Neutrophil (primary cell): ENCODE data around the gene DUS1L.

ENCODE experiments used
- H3K27ac ChIP-seq: fragments of 200-600 bp; sonication (generic); 2 replicates; pipeline ENCODE4 v1.5.1; 2016; ENCODE audit warnings: mild to moderate bottlenecking, moderate library complexity
- H3K27me3 ChIP-seq: fragments of 200-600 bp; sonication (generic); 2 replicates; pipeline ENCODE4 v1.6.0; 2016; ENCODE audit warnings: mild to moderate bottlenecking
- H3K36me3 ChIP-seq: fragments of 200-600 bp; sonication (generic); 2 replicates; pipeline ENCODE4 v1.5.1; 2017
- H3K4me1 ChIP-seq, 2 experiments: fragments of 200-600 bp in 1 of 2; sonication (generic) in 1 of 2; 1 replicate in 1 of 2; 2 replicates in 1 of 2; pipeline versions ENCODE4 v1.5.1 to v1.6.1; 2013 to 2016; ENCODE audit warnings: low read depth in 1 of 2, low read length in 1 of 2, mild to moderate bottlenecking in 1 of 2, moderate library complexity in 1 of 2; ENCODE audit not compliant: control insufficient read depth in 1 of 2, insufficient read depth in 1 of 2
- H3K4me3 ChIP-seq, 2 experiments: fragments of 200-600 bp in 1 of 2; sonication (generic) in 1 of 2; 1 replicate in 1 of 2; 2 replicates in 1 of 2; pipeline ENCODE4 v1.5.1; 2013 to 2016; ENCODE audit warnings: low read depth in 1 of 2, low read length in 1 of 2, mild to moderate bottlenecking in 1 of 2, moderate library complexity in 1 of 2
- H3K9me3 ChIP-seq: fragments of 200-600 bp; sonication (generic); 2 replicates; pipeline ENCODE4 v1.5.1; 2016
- TF ChIP-seq, protein P1 (sequence below): fragments of 200-600 bp; sonication (generic); IDR thresholded peaks from 2 replicates; pipeline ENCODE4 v1.5.1; 2016; ENCODE audit warnings: antibody characterized with exemption

Gene DUS1L

DNA sequence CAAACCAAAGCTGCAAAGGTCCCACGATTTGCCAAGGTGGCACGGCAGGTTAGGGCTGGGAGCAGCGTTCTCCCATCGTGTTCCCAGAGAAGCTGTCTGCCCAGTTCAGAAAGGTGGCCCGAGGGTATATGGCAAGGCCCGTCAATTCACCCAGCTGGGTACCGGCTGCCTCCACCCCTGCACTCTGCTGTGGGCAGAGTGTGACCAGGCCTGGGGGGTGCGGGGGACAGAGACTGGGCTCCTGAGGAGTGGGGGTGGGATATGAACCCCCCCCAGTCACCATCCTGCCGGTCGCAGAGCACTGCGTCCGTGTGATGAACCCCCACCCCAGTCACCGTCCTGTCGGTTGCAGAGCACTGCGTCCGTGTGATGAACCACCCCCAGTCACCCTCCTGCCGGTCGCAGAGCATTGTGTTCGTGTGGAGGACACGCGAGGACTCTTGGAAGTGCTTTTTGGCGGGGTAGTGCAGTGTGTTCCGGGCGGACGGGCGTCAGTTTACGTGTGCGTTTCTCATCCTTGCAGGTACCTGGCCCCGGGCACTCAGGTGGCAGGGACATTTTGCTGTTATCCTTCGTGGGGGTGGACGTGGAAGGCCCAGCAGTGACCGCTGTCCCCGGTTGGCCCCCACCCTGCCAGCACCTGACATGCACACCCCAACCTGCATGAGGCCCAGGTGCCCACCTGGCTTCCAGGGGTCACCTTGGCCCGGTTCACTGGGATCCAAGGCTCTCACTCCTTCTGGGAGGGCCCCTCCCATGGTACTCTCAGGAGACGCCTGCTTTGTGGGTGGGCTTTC is 35.1 kb upstream of the DUS1L start:
- TF ChIP-seq, protein P1, sequence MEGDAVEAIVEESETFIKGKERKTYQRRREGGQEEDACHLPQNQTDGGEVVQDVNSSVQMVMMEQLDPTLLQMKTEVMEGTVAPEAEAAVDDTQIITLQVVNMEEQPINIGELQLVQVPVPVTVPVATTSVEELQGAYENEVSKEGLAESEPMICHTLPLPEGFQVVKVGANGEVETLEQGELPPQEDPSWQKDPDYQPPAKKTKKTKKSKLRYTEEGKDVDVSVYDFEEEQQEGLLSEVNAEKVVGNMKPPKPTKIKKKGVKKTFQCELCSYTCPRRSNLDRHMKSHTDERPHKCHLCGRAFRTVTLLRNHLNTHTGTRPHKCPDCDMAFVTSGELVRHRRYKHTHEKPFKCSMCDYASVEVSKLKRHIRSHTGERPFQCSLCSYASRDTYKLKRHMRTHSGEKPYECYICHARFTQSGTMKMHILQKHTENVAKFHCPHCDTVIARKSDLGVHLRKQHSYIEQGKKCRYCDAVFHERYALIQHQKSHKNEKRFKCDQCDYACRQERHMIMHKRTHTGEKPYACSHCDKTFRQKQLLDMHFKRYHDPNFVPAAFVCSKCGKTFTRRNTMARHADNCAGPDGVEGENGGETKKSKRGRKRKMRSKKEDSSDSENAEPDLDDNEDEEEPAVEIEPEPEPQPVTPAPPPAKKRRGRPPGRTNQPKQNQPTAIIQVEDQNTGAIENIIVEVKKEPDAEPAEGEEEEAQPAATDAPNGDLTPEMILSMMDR: no peak
- no peaks in the 10 kb centered on the region for H3K9me3 ChIP-seq
- no peak overlapping the region for H3K4me3 ChIP-seq
- no peak overlapping the region for H3K27ac ChIP-seq
- peaks cover 15% of the 10 kb centered on the region for H3K27me3 ChIP-seq
- peaks cover 32 to 48% of the 10 kb centered on the region in 2 experiments for H3K4me1 ChIP-seq
- H3K36me3 ChIP-seq: no peaks in the 10 kb centered on the region

DNA sequence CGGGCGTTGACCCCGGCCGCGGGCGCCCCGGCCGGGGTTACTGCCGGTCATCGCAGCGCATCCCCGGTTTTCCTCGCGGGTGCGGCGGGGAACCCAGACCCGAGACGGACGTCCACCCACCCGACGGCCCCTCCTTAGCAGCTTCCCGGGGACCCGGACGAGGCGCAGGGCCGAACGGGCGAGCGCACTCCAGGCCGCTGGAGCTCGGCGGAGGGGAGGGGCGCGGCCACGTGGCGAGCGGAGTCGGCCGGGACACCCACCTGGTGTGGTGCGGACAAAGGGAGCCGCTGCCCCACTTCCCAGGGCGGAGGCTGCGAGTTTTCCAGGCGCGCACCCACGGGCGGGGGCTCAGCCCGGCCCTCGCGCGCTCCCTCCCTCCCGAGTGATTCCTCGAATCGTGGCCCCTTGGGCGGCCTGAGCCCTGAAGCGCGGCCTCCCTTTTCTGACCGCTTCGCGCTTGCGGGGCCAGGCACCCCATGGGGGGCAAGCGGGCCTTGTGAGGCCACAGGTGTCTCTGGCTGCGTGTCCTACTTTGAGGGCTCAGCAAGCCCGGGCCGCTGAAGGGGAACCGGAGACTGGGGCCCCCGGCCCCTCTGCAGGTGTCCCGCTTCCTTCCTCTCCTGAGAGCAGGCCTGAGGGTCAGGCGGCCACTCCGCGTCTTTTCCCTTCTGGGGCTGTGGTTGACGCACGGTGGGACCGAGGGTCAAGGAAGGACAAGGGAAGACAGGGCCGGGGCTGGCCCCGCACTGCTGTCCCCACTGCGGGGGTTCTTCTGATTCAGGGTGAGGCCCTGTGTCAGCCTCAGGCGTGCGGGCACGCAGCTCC is 33.5 kb upstream of the DUS1L start:
- Histone ChIP-seq H3K4me3 (peak overlapping the region; percentile 65 to 75), H3K4me1 (peaks cover 28 to 39% of the 10 kb centered on the region in 2 experiments)
- TF ChIP-seq, protein P1: no peak

DNA sequence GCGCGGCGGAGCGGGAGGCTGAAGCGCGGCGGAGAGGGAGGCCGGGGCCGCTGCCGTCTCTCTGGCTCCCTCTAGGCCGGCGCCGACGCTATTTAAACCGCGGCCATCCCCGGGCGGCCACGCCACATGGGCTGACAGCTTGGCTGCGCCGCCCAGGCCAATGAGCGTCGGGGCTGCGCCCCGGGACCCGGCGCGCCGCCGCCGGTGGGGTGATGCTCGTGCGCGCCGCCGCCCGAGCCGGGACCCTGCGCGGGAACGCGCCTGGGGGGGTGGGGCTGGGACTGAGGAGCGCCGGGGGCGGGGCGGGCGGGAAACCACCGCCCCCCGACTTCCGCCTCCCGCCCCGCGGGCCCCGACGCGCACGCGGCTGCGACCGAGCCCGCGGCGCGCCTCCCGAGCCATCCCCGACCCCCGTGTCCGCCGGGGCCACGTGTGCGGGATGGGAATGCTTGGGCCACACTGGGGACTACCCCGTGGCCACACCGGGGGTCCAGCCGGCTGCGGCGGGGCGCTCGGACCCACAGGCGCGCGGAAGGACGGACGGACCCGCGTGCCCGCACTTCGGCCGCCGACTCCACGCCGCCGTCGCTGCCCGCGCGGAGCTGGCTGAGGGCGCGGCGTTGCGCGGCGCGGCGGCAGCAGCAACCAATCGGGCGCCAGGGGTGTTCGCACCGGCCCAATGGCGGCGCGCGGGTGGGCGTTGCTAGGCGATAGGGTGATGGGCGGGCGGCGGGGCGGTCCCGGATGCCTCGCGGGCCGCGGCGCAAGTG is 32.8 kb upstream of the DUS1L start, which contains the start of gene FASN:
FASN (minus strand) TSS at position 68 of the 770 bp plus-strand sequence. CDS start 1,791 bp downstream, outside the sequence.
- TF ChIP-seq, protein P1: peak; percentile 41
- H3K36me3 ChIP-seq: no peaks in the 10 kb centered on the region

More for the DNA sequence above, 33.5 kb upstream of the DUS1L start:
- Histone ChIP-seq H3K27ac (peak overlapping the region; percentile 81), H3K9me3 (no peaks in the 10 kb centered on the region), H3K27me3 (peaks cover 15% of the 10 kb centered on the region), H3K36me3 (no peaks in the 10 kb centered on the region)

DNA sequence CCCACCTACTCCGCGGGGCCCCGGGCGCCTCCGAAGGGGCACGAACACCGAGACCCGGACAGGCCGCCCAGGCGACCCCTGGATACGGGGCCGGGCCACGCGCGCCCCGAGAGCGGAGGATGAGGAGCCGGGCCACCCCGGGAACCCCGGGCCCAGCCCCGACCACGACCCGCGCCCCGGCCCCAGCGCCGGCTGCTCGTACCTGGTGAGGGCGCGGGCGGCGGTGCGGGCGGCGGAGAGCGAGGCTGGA is 32.2 kb upstream of the DUS1L start:
- no peaks in the 10 kb centered on the region for H3K9me3 ChIP-seq
- peaks cover 15% of the 10 kb centered on the region for H3K27me3 ChIP-seq
- peaks cover 28 to 39% of the 10 kb centered on the region in 2 experiments for H3K4me1 ChIP-seq
- peak overlapping the region; percentile 65 to 75 for H3K4me3 ChIP-seq
- H3K27ac ChIP-seq: peak overlapping the region; percentile 81
- TF ChIP-seq, protein P1: no peak
- H3K36me3 ChIP-seq: peaks cover 4% of the 10 kb centered on the region

More for the DNA sequence above, 32.8 kb upstream of the DUS1L start, which contains the start of gene FASN:
- no peaks in the 10 kb centered on the region for H3K9me3 ChIP-seq
- peaks cover 28 to 39% of the 10 kb centered on the region in 2 experiments for H3K4me1 ChIP-seq
- H3K27me3 ChIP-seq: peaks cover 15% of the 10 kb centered on the region
- H3K27ac ChIP-seq: peak within 1 kb of the TSS; percentile 81
- H3K4me3 ChIP-seq: peak within 1 kb of the TSS; percentile 65 to 75

DNA sequence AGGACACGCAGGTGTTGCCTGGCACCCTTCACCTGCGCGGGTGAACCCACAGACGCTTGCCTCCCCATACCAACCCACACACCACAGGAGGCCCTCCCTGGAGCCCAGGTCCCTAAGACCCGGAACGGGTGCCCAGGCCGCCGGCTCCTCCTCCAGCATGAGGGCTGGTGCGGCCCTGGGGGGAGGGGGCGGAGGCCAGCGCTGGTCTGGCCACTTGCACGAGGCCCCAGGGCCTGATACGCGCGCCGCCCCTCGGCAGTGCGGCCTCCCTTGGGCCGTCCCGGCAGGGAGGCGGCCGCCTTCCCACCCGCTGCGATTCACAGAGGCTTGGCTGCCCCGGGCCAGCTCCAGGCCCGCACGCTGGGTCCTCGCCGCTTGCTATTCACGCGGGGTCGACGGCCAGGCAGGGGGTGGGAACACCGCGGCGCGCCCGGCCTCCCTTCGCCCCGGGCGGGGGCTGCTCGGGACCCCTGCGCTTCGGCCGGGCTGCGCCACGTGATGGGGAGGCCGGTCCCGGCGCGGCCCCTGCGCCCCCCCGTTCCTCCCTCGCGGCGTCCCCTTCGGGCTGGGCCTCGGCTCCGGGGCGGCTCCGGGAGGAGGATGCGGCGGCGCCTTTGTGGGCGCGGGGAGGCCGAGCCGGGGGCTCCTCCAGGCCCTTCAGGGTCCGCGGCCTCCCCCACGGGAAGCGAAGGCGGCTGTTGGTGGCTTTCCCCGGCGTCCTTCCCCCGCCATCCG is 31.7 kb upstream of the DUS1L start:
- peaks cover 15% of the 10 kb centered on the region for H3K27me3 ChIP-seq
- H3K27ac ChIP-seq: peak overlapping the region; percentile 81
- no peaks in the 10 kb centered on the region for H3K9me3 ChIP-seq
- H3K4me3 ChIP-seq: peak overlapping the region; percentile 65 to 75
- H3K36me3 ChIP-seq: peaks cover 9% of the 10 kb centered on the region
- TF ChIP-seq, protein P1: no peak
- peaks cover 28 to 39% of the 10 kb centered on the region in 2 experiments for H3K4me1 ChIP-seq
